ENCODE results near the gene CUTA. TPM values are rescaled to one million over a fixed set of nuclear protein-coding genes. Genes with fewer than 3 reads are reported as not detected.

Gene CUTA
- total RNA-seq, 1 donor, result 155 TPM

DNA sequence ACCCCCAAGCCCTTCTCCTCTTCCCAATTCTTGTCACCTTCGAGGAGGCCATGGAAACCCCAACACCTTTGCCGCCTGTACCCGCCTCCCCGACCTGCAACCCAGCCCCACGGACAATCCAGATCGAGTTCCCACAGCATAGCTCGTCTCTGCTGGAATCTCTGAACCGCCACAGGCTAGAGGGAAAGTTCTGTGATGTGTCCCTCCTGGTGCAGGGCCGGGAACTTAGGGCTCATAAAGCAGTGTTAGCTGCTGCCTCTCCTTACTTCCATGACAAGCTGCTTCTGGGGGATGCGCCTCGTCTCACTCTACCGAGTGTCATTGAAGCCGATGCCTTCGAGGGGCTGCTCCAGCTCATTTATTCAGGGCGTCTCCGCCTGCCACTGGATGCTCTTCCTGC lies 37.1 kb upstream of the CUTA start:
- DNase-seq (ENCODE audit: low read depth), result no peak
- peak overlapping the region; percentile 95 for H3K4me3 ChIP-seq (ENCODE audit: low read depth, low read length)
- TF ChIP-seq CTCF (IDR thresholded peaks at IDR 0.05; ENCODE audit: insufficient read depth, low read depth, low read length), result no peak

DNA sequence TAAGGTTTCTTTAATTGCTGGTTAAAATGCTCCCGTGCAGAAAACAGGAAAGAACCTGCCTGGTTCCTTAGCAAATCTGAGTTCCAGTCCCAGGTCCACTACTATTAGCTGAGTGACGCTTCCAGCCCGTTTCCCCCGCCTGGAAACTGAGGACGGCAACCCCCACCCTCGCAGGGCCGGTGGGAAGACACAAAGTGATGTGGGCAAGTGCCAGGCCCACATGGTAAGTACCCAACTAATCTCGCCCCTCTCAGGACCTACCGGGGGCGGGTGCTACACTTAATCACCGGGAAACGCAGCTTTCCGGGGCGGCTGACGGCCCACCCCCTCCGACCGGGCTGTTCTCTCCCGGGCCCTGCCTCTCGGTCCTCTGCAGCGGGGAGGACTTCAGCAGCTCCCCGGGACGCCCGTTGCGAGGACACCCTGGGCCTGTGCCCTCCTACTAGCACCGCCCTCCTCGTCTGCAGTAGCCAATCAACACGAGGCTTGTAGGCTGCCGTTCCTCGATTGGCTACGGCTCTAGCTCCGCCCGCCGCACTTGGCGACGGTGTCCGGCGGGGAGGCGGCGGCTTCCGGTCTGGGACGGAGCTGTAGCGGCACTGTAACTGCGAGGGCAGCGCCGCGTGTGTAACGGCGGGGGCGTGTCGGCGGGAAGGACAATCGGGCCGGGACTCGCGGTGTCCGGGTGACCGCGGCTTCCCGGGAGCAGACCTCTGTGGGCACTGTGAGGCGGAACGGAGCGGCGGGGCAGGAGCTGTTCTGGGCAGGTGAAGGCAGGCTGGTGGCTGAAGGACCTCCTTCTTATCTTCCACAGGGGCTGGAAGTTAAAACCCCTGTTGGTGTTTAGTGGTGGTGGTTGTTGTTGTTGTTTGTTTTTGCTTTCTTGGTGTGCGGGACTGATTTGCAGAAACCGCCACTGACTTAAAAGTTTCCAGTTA lies 36.4 kb upstream of the CUTA start, which contains the start of gene ZBTB9:
TSS of gene ZBTB9 (plus strand) at position 568 of the 938 bp plus-strand sequence. CDS start 525 bp downstream, outside the sequence.
- peak; percentile 97 for DNase-seq (ENCODE audit: low read depth)
- H3K4me3 ChIP-seq (ENCODE audit: low read depth, low read length), result peak within 1 kb of the TSS; percentile 95
- TF ChIP-seq CTCF (IDR thresholded peaks at IDR 0.05; ENCODE audit: insufficient read depth, low read depth, low read length), result no peak

DNA sequence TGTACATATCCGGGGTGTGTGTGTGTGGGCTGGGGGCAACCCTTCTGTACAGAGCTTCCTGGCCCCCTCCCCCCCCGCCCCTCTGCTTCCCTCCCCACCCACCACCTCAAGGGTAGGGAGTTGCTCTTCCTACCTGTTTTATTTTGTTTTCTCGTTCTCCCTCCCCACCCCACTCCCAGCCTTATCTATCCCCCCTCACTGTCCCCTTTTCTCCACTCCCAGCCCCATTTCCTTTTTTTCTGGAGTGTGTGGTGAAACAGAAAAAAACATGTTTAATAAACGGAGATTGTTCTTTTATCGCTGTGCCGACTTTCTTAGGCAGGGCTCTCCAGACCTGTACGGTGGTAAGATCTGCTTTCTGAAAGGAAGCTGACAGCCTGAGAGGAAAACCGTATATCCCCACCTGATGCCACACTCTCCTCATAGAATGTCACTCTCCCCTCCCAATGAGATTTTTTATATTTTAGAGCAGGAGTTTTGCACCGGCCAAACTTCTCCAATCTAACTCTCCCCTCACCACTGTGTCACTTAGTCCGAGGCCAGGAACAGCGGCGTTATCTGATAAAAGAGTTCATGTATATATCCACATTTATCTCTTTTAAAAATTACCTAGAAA lies 35.6 kb upstream of the CUTA start:
- TF ChIP-seq CTCF (IDR thresholded peaks at IDR 0.05; ENCODE audit: insufficient read depth, low read depth, low read length), result no peak
- peak overlapping the region; percentile 95 for H3K4me3 ChIP-seq (ENCODE audit: low read depth, low read length)
- DNase-seq (ENCODE audit: low read depth), result peak; percentile 11

GRCh38 chr6:33452496-33452895 lies 34.6 kb upstream of the CUTA start:
- DNase-seq (ENCODE audit: low read depth), result no peak
- no peak for TF ChIP-seq CTCF (IDR thresholded peaks at IDR 0.05; ENCODE audit: insufficient read depth, low read depth, low read length)
- no peak overlapping the region for H3K4me3 ChIP-seq (ENCODE audit: low read depth, low read length)

DNA sequence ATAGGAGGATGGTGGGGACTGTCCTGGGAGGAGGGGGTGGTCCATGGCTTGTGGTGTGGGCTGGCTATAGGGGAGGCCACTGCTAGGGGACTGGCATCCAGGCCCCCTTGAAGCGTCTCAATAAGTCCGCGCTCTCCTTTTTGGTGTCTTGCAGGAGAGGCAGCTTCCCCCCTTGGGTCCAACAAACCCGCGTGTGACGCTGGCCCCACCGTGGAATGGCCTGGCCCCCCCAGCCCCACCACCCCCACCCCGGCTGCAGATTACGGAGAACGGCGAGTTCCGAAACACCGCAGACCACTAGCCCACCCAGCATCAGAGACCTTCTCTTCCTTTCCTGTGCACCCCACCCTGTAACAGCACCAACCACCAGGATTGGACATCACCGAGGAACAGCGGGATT lies 33.7 kb upstream of the CUTA start:
- TF ChIP-seq CTCF (IDR thresholded peaks at IDR 0.05; ENCODE audit: insufficient read depth, low read depth, low read length), result no peak
- DNase-seq (ENCODE audit: low read depth), result no peak
- H3K4me3 ChIP-seq (ENCODE audit: low read depth, low read length), result no peak overlapping the region

- no peak overlapping the region for H3K4me3 ChIP-seq (ENCODE audit: low read depth, low read length)
- no peak for DNase-seq (ENCODE audit: low read depth)
- no peak for TF ChIP-seq CTCF (IDR thresholded peaks at IDR 0.05; ENCODE audit: insufficient read depth, low read depth, low read length)
Measured at GRCh38 chr6:33450434-33450833, 32.5 kb upstream of the CUTA start.
